ENCODE measurements around the gene TBC1D1.
"Not testable (repeated sequence)": the region's sequence is repeated elsewhere in the genome, so short reads cannot be mapped to it uniquely, and the experiment has no call there.

TBC1D1 gene

GRCh38 chr4:38007645-38008044 is 116.8 kb downstream of the TBC1D1 start:
- FAIRE-seq = no peak
- no peak for DNase-seq (ENCODE audit: extremely low spot score, insufficient read length, low read depth)

GRCh38 chr4:38008571-38009021 is 117.7 kb downstream of the TBC1D1 start:
- FAIRE-seq (no peak), DNase-seq (ENCODE audit: extremely low spot score, insufficient read length, low read depth) (no peak)

- FAIRE-seq (no peak), DNase-seq (ENCODE audit: extremely low spot score, insufficient read length, low read depth) (no peak)
These were observed 118.5 kb downstream of the TBC1D1 start for GRCh38 chr4:38009421-38009820.

GRCh38 chr4:38009949-38010348 is 119.1 kb downstream of the TBC1D1 start:
- FAIRE-seq (no peak), DNase-seq (ENCODE audit: extremely low spot score, insufficient read length, low read depth) (no peak)

GRCh38 chr4:38011511-38012162 is 120.8 kb downstream of the TBC1D1 start:
- no peak for FAIRE-seq
- no peak for DNase-seq (ENCODE audit: extremely low spot score, insufficient read length, low read depth)

GRCh38 chr4:38013461-38014366 is 122.8 kb downstream of the TBC1D1 start:
- DNase-seq (ENCODE audit: extremely low spot score, insufficient read length, low read depth) = no peak
- FAIRE-seq = no peak

- FAIRE-seq (no peak), DNase-seq (ENCODE audit: extremely low spot score, insufficient read length, low read depth) (no peak)
These were observed 123.6 kb downstream of the TBC1D1 start for GRCh38 chr4:38014421-38014852.

- DNase-seq (ENCODE audit: extremely low spot score, insufficient read length, low read depth) (no peak), FAIRE-seq (no peak)
These were observed 125.1 kb downstream of the TBC1D1 start for GRCh38 chr4:38015886-38016515.

- FAIRE-seq (no peak), DNase-seq (ENCODE audit: extremely low spot score, insufficient read length, low read depth) (no peak)
These were observed 125.8 kb downstream of the TBC1D1 start for GRCh38 chr4:38016698-38017097.

GRCh38 chr4:38017609-38018008 is 126.7 kb downstream of the TBC1D1 start:
- no peak for DNase-seq (ENCODE audit: extremely low spot score, insufficient read length, low read depth)
- no peak for FAIRE-seq

GRCh38 chr4:38020386-38020785 is 129.5 kb downstream of the TBC1D1 start:
- FAIRE-seq = no peak
- no peak for DNase-seq (ENCODE audit: extremely low spot score, insufficient read length, low read depth)

- DNase-seq (ENCODE audit: extremely low spot score, insufficient read length, low read depth); FAIRE-seq: not testable (repeated sequence)
These were observed 130.1 kb downstream of the TBC1D1 start for GRCh38 chr4:38020961-38021360.

- DNase-seq (ENCODE audit: extremely low spot score, insufficient read length, low read depth) (no peak), FAIRE-seq (no peak)
These were observed 130.9 kb downstream of the TBC1D1 start for GRCh38 chr4:38021751-38022150.

- FAIRE-seq = no peak
These were observed 132.7 kb downstream of the TBC1D1 start for GRCh38 chr4:38023347-38024205.

GRCh38 chr4:38024206-38024509 is 133.3 kb downstream of the TBC1D1 start:
- DNase-seq (ENCODE audit: extremely low spot score, insufficient read length, low read depth) = no peak
- no peak for FAIRE-seq

More at GRCh38 chr4:38023347-38024205, 132.7 kb downstream of the TBC1D1 start:
- no peak for DNase-seq (ENCODE audit: extremely low spot score, insufficient read length, low read depth)

- DNase-seq (ENCODE audit: extremely low spot score, insufficient read length, low read depth) (no peak), FAIRE-seq (no peak)
These were observed 134.8 kb downstream of the TBC1D1 start for GRCh38 chr4:38025665-38026064.

GRCh38 chr4:38026158-38026740 is 135.4 kb downstream of the TBC1D1 start:
- no peak for FAIRE-seq
- DNase-seq (ENCODE audit: extremely low spot score, insufficient read length, low read depth) = no peak

GRCh38 chr4:38030023-38030422 is 139.1 kb downstream of the TBC1D1 start:
- DNase-seq (ENCODE audit: extremely low spot score, insufficient read length, low read depth) (no peak), FAIRE-seq (no peak)

GRCh38 chr4:38034986-38035882 is 144.3 kb downstream of the TBC1D1 start:
- FAIRE-seq = peak; percentile 81

More at GRCh38 chr4:38034986-38035882, 144.3 kb downstream of the TBC1D1 start:
- peak; percentile 29 for DNase-seq (ENCODE audit: extremely low spot score, insufficient read length, low read depth)
